Muscle layer of colon (tissue), 2 donors: ENCODE results near the gene TBC1D8.
"Not testable (repeated sequence)": the region's sequence is repeated elsewhere in the genome, so short reads cannot be mapped to it uniquely, and the experiment has no call there.

Source experiments
- H3K27ac ChIP-seq: one replicate; pipeline ENCODE4 v1.7.0; 2013; ENCODE audit warnings: low read depth, mild to moderate bottlenecking, low read length, moderate library complexity
- H3K27me3 ChIP-seq, 2 donors: one replicate each; pipeline ENCODE4 v1.7.0; 2013; ENCODE audit warnings: low read length in 2 of 2, mild to moderate bottlenecking in 2 of 2; ENCODE audit not compliant: insufficient read depth in 2 of 2, control insufficient read depth in 1 of 2
- H3K36me3 ChIP-seq: one replicate; pipeline ENCODE4 v1.7.0; 2013; ENCODE audit warnings: mild to moderate bottlenecking, low read length; ENCODE audit not compliant: insufficient read depth
- H3K4me1 ChIP-seq: one replicate; pipeline ENCODE4 v1.7.0; 2013; ENCODE audit warnings: mild to moderate bottlenecking, low read length; ENCODE audit not compliant: insufficient read depth
- H3K4me3 ChIP-seq, 2 donors: one replicate each; pipeline ENCODE4 v1.7.0; 2013; ENCODE audit warnings: low read length in 2 of 2, low read depth in 1 of 2, mild to moderate bottlenecking in 1 of 2, moderate library complexity in 1 of 2
- H3K9ac ChIP-seq: one replicate; pipeline ENCODE4 v1.7.0; 2013; ENCODE audit warnings: low read length
- H3K9me3 ChIP-seq: one replicate; pipeline ENCODE4 v1.7.0; 2013; ENCODE audit warnings: mild to moderate bottlenecking, low read length
- donor health status: abdominal sarcoma.
- donor health status: Adenocarcinoma of cecum.

The TBC1D8 gene

DNA sequence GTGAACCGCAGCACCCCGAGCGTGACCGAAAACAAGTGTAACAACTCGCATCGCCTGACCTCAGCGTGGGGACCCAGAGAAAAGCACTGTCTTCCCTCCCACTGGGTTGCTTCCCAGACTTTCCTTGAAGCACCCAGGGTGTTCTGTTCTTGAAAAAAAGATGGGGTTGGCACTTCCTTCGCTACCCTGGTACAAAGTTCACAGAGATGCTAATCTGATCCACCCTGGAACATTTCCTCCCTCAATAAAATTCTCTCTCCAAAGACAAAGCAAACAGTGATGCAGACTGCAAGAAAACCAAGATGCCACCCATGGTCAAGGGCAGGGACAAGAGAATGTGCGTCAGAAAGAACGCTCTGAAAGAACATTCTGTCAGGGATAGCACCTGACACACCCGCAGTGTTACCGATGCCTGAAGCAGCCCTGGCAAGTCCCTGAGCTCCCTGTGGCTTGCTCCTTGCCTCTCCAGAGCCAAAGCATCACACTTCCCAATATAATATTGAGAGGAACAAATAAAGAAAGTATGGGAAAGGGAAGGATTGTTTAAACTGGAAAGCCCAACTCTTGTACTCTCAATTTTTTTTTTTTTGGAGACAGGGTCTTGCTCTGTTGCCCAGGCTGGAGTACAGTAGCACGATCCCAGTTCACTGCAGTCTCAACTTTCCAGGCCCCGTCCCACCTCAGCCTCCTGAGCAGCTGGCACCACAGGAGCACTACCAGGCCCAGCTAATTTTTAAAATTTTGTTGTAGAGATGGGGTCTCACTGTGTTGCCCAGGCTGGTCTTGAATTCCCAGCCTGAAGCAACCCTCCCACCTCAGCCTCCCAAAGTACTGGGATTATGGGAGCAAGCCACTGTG, 70.7 kb downstream of the TBC1D8 start:
- Histone ChIP-seq H3K27me3 (no peaks in the 10 kb centered on the region), H3K4me1 (no peaks in the 10 kb centered on the region), H3K4me3 (no peak overlapping the region), H3K36me3 (no peaks in the 10 kb centered on the region), H3K9me3 (no peaks in the 10 kb centered on the region), H3K27ac (no peak overlapping the region), H3K9ac (no peak overlapping the region)

DNA sequence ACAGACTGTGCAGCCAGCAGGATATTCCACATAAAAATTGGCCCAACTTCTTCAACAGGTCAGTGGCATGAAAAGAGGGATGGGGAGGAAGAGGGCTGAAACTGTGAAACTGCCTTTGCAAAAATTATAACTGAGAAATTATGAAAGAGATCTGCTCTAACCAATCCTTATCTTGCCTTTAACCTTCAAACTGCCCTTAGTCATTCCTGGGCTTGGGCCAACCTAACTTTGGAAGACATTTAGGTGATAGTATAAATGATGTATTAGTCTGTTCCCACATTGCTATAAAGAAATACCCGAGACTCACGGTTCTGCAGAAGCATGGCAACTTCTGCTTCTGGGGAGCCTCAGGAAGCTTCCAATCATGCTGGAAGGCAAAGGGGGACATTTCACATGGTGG, 74.6 kb downstream of the TBC1D8 start:
- no peaks in the 10 kb centered on the region for H3K27me3 ChIP-seq
- H3K27ac ChIP-seq, result no peak overlapping the region
- no peak overlapping the region for H3K4me3 ChIP-seq
- no peaks in the 10 kb centered on the region for H3K4me1 ChIP-seq
- H3K36me3 ChIP-seq, result no peaks in the 10 kb centered on the region
- no peaks in the 10 kb centered on the region for H3K9me3 ChIP-seq
- no peak overlapping the region for H3K9ac ChIP-seq

DNA sequence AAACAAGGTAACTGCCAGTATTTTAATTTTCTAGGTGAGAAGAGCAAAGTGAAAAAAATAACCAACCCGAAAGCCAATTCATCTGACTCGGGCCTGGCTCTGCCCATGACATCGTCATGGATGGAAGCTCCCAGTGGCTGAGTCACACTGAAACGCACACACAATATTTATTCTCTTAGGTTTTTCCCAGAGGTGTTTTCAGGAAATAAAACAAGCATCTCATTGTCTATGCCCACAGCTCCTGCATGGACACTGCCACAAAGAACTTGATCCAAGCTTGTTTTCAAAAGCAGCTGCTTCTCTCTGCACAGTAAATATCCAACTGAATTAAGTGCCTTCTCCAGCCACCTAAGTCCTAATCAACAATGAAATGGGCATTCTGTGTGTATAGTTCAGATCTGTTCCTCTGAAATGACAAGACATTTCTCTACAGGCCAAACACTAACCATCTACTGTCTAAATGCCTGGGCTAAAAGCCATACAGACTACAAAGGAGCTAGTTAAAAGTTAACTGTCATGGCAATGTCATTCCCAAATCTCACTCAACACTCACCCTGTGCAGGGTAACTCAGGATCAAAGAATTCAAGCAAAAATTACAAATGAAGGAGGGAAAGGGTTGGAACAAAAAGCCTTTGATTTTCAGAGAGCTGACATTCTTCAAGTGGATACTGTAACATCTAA, 86.2 kb downstream of the TBC1D8 start:
- Histone ChIP-seq H3K27ac (no peak overlapping the region), H3K4me1 (peaks cover 12% of the 10 kb centered on the region), H3K9me3 (no peaks in the 10 kb centered on the region), H3K9ac (no peak overlapping the region), H3K36me3 (no peaks in the 10 kb centered on the region), H3K4me3 (no peak overlapping the region), H3K27me3 (no peaks in the 10 kb centered on the region)

DNA sequence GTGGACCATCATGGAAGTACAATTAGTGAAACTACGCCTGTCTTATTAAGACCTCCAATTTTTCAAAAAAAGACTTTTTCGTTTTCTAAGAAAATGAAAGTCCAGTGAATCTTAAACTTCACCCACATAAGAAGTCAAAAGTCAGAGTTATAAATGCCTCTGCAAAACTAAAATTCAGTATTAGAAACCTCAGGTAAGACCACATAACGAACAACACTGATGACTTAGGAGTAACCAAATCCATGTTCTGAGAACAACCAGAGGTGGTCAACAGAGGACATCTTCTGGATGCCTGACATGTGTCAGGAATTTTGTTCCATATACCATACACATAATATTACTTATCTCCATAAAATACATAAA, 86.7 kb downstream of the TBC1D8 start:
- Histone ChIP-seq H3K27ac (no peak overlapping the region), H3K36me3 (no peaks in the 10 kb centered on the region), H3K9ac (no peak overlapping the region), H3K27me3 (no peaks in the 10 kb centered on the region), H3K4me1 (peaks cover 12% of the 10 kb centered on the region), H3K9me3 (no peaks in the 10 kb centered on the region), H3K4me3 (no peak overlapping the region)

DNA sequence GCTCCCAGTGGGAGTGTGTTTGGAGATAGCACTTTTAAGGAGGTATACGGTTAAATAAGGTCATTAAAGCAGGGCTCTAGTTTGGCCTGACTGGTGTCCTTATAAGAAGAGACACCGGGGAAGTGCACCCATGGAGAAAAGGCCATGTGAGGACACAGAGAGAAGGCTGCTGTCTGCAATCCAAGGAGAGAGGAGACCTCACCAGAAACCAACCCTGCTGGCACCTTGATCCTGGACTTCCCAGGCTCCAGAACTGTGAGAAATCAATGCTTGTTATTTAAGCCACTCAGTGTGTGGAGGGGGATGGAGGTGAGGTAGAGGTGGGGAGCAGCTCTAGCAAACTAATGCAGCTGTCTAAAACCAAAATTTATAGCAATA, 87.1 kb downstream of the TBC1D8 start:
- Histone ChIP-seq H3K27me3 (no peaks in the 10 kb centered on the region), H3K9ac (no peak overlapping the region), H3K9me3 (no peaks in the 10 kb centered on the region), H3K4me3 (no peak overlapping the region), H3K4me1 (peaks cover 12% of the 10 kb centered on the region), H3K36me3 (no peaks in the 10 kb centered on the region), H3K27ac (no peak overlapping the region)

DNA sequence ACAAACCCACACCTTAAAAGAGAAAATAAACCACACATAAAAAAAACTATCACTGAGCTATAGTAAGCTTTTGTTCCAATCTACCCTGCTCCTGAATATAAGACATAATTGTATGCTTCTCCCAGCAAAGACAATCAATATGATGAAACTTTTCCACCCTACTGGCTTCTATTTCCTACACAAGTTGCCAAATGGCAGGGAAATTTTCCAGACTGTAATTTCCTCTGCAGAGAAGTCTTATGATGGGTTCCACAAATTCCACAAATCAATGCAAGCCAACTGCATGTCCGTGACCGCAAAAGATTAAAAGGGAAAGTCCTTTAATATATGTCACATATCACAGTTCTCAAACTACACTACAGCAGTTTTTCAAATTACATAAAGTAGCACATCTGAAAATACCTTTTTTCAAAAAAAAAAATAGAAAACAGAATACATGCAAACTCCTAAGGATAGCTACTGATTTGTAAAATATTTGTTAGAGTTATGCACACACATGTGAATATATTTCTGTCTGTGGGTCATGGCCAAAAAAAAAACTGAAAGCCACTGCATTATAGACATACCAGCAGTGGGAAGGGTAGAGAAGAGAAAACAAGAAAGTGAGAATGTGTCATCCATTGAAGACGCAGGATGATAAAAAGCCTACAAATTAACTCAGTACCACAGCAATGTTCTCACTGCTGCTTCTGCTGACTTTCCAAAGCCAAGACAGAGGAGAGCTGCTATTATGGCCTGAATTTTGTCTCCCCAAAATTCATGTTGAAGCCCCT, 87.6 kb downstream of the TBC1D8 start:
- Histone ChIP-seq H3K4me1 (peaks cover 12% of the 10 kb centered on the region), H3K36me3 (no peaks in the 10 kb centered on the region), H3K27ac (no peak overlapping the region), H3K9ac (no peak overlapping the region), H3K27me3 (no peaks in the 10 kb centered on the region), H3K4me3 (no peak overlapping the region), H3K9me3 (no peaks in the 10 kb centered on the region)

DNA sequence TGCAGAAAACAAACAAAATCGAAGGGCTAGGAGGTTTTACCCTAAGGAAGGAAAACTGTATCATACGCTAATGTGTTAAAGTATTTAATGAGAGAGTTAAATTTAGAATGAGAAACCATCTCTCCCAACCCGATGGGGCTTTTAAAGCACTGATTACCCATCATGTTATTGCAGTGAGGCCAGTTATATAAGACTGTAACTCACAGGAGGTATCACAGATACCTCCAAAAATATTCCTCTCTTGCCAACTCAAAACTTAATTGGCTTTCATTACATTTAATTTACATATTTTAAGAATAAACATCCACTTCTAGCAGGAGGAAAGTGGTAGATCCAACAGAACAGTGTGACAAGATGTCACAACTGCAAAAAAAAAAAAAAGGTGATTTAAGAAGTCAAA, 92.8 kb downstream of the TBC1D8 start:
- Histone ChIP-seq H3K36me3 (peaks cover 8% of the 10 kb centered on the region), H3K4me1 (peaks cover 2% of the 10 kb centered on the region), H3K4me3 (no peak overlapping the region), H3K27ac (no peak overlapping the region), H3K9me3 (no peaks in the 10 kb centered on the region), H3K9ac (no peak overlapping the region), H3K27me3 (no peaks in the 10 kb centered on the region)

DNA sequence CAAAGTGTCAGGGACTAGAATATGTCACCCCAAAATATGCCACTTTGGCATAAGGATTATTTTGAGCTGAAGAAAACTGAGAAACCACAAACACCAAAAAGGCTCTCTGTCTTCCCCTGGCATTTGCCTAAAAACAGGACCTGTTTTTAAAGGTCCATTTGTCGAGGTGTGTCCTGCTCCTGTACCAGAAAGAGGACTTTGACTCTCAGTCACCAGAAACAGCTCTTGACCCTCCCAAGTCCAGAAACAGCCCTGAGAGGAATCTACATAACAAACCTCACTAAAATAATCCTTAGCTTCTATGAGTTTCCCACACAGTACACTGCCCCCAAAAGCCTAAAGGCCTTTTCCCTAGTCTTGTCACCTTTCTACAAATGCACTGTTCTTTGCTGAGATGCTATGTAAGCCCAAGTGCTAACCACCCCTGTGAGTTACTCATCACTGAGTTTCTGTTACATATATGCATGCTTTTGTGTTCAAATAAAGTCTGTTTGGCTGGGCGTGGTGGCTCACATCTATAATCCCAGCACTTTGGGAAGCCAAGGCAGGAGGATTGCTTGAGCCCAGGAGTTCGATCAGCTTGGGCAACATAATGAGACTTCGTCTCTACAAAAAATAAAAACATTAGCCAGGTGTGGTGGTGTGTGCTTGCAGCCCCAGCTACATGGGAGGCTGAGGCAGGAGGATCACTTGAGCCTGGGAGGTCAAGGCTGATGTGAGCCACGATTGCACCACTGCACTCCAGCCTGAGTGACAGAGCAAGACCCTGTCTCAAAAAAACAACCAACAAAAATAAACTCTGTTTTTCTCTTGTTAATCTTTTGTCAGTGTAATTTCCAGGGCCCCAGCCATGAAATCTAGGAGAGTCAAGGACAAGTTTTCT, 93.9 kb downstream of the TBC1D8 start:
- H3K27me3 ChIP-seq, result no peaks in the 10 kb centered on the region
- H3K36me3 ChIP-seq, result peaks cover 8% of the 10 kb centered on the region
- no peaks in the 10 kb centered on the region for H3K4me1 ChIP-seq
- no peak overlapping the region for H3K4me3 ChIP-seq
- no peak overlapping the region for H3K27ac ChIP-seq
- no peak overlapping the region for H3K9ac ChIP-seq
- no peaks in the 10 kb centered on the region for H3K9me3 ChIP-seq

DNA sequence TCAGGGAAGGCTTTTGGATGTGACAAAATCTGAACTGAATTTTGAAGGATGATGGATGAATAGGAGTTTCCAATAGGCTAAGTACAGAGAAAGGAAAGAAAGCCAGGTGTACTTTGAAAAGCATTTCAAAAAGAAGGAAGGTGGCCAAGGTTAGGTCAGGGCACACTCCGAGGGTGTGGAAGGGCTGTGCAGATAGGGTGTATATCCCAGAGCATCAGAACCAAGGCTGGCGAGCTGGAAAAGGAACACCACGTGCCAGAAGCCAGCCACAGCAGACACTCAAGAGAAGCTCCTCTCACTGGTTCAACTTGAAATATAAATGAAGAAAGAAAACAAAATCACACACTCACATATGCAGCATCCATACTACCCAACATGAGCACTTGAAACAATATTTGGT, 98.1 kb downstream of the TBC1D8 start:
- H3K9me3 ChIP-seq, result no peaks in the 10 kb centered on the region
- H3K27me3 ChIP-seq, result no peaks in the 10 kb centered on the region
- no peak overlapping the region for H3K27ac ChIP-seq
- H3K9ac ChIP-seq, result no peak overlapping the region
- no peak overlapping the region for H3K4me3 ChIP-seq
- no peaks in the 10 kb centered on the region for H3K4me1 ChIP-seq
- peaks cover 7% of the 10 kb centered on the region for H3K36me3 ChIP-seq

DNA sequence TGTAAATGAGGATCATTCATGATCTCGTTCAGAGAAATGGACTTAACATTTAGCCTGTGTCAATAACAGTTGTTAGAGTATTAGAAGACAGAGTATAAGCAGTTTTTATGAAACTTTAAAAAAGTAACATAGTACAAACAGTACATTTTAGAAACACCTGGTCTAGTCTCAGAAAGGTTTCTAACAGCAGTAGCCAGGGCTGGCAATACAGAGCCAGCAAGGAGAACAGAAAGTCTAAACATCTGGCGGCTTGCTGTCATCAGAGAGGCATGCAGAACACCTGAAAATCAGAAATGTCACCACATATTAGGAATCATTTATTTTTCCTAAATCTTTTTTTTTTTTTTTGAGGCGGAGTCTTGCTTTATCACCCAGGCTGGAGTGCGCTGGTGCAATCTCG, 99.0 kb downstream of the TBC1D8 start:
- Histone ChIP-seq H3K4me3 (no peak overlapping the region), H3K9me3 (no peaks in the 10 kb centered on the region), H3K27me3 (no peaks in the 10 kb centered on the region), H3K27ac (no peak overlapping the region), H3K9ac (no peak overlapping the region), H3K4me1 (no peaks in the 10 kb centered on the region), H3K36me3 (no peaks in the 10 kb centered on the region)

DNA sequence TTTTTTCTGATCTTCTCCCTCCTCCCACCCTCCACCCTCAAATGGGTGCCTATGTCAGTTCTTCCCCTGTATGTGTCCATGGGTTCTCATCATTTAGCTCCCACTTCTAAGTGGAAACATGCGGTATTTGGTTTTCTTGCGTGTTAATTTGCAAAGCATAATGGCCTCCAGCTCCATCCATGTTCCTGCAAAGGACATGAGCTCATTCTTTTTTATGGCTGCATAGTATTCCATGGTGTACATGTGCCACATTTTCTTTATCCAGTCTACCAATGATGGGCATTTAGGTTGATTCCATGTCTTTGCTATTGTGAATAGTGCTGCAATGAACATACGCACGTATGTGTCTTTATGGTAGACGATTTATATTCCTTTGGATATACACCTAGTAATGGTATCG, 100.3 kb downstream of the TBC1D8 start:
- not testable (repeated sequence) for H3K27me3 ChIP-seq, H3K4me3 ChIP-seq, H3K9ac ChIP-seq, H3K9me3 ChIP-seq, H3K27ac ChIP-seq, H3K4me1 ChIP-seq, H3K36me3 ChIP-seq
